Motor neuron (in vitro differentiated cells): ENCODE results near the gene ASTE1. TPM values are rescaled to one million over a fixed set of nuclear protein-coding genes. Genes with fewer than 3 reads are reported as not detected.
A peak's percentile ranks its signal among the peaks of the same experiment; 100 is the strongest.
"Not testable (repeated sequence)": the region's sequence is repeated elsewhere in the genome, so short reads cannot be mapped to it uniquely, and the experiment has no call there.

Experiments used
- ATAC-seq, 8 experiments: fragments of 200-7000 bp; cut with Tn5 transposase; replicated peaks in 6 of 8; 2 replicates each; pipeline ENCODE4 v1.8.0; 2021; ENCODE audit warnings: mild to moderate bottlenecking in 8 of 8, moderate library complexity in 8 of 8
- H3K27ac ChIP-seq, 2 donors: fragments of 250-450 bp; sonication (Bioruptor Pico); 2 replicates each; pipeline ENCODE4 v1.9.0; 2021; ENCODE audit warnings: antibody characterized with exemption in 2 of 2, mild to moderate bottlenecking in 2 of 2, moderate library complexity in 1 of 2
- H3K4me1 ChIP-seq, 2 donors: fragments of 250-450 bp; sonication (Bioruptor Pico); replicated peaks in 1 of 2; 2 replicates each; pipeline ENCODE4 v1.6.1; 2021; ENCODE audit warnings: antibody characterized with exemption in 2 of 2, mild to moderate bottlenecking in 2 of 2, moderate library complexity in 1 of 2
- H3K4me3 ChIP-seq, 5 donors: fragments of 250-450 bp; sonication (Bioruptor Pico); 2 replicates each; pipeline ENCODE4 v1.9.0; 2021; ENCODE audit warnings: antibody characterized with exemption in 5 of 5, mild to moderate bottlenecking in 5 of 5, moderate library complexity in 4 of 5
- WGBS, 10 experiments: fragments of 450-650 bp; shearing (Covaris generic); methylation state at CpG; one replicate each; pipeline ENCODE4 v1.0.0; 2022; 5-methylcytosine and 5-hydroxymethylcytosine counted together
- in situ Hi-C, 9 experiments: fragments of 400-800 bp; cut with MboI; loops; one replicate each; pipeline ENCODE4 v1.15.0; 2021; ENCODE audit warnings: low sequenced_read_pairs in 9 of 9, low pct_unique_long_range_greater_than_20kb in 2 of 9; ENCODE audit not compliant: unreplicated experiment in 9 of 9
- total RNA-seq, 8 experiments: library from RNA; unstranded; fragments of 300-600 nt; gene quantifications; 2 replicates each; pipeline versions ENCODE4 v1.2.3 to v1.2.4, GENCODE V29; 2022

ASTE1 gene
- total RNA-seq, 8 experiments from 2014 or later, result 1.1 to 7.5 (median 3.5) TPM

- WGBS, 10 experiments, result 33 to 100% (median 100%) methylated on average over 1 of the region's 1 CpG; no CpG with 5 or more reads in 2 of the 10 experiments
- in situ Hi-C loops, result no loop called here
- H3K4me1 ChIP-seq, result no peaks in the 10 kb centered on the region
- no peak for ATAC-seq
- H3K4me3 ChIP-seq, result no peak overlapping the region
- no peak overlapping the region for H3K27ac ChIP-seq
Observed at GRCh38 chr3:131001071-131001470, 25.6 kb downstream of the ASTE1 start.

DNA sequence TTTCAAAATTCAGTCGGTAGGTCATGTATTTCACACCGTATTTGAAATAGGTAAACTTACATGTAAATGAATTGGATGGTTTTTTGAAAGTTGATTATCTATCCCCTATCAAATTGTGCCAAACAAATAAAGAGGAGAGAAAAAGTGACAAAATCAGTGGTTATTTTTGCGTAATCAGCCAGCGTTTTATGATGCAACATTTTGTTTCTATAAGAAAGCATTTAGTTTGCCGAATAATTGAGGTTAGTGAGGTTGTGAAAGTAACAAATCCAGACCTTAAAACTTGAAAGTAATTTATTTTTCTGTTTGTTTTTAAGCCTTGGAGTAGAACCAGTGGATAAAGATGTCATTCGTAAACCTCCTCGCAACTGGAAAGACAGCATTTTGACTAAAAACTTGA lies 29.3 kb downstream of the ASTE1 start:
- 72 to 100% (median 99%) methylated on average over 5 to 7 of the region's 7 CpGs for WGBS, 10 experiments
- Histone ChIP-seq H3K4me3 (no peak overlapping the region), H3K4me1 (no peaks in the 10 kb centered on the region), H3K27ac (no peak overlapping the region)
- ATAC-seq, result no peak
- in situ Hi-C loops, result no loop called here

DNA sequence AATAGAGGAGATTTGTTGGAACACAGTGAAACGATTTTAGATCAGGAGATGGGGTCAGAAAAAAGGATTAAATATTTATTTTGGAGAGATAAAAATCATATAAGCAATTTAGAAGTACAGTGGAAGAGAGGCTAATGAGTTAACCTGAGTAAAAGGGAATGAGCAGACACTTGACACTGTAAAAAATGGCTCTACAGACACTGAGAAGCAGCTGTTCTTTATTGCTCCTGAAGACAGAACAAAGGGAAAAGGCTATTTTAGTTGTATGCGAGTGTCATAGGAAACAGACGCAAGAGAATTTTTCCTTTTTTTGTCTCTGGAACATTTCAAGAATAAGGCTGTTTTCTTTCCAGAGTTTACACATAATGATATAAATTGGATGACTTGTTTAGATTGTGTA lies 34.3 kb downstream of the ASTE1 start:
- H3K27ac ChIP-seq, result no peak overlapping the region
- in situ Hi-C loops, result no loop called here
- peak in 1 of 8 experiments; percentile 25 for ATAC-seq
- 47 to 92% (median 80%) methylated on average over 1 to 3 of the region's 3 CpGs for WGBS, 10 experiments
- no peak overlapping the region for H3K4me3 ChIP-seq
- H3K4me1 ChIP-seq, result no peaks in the 10 kb centered on the region

DNA sequence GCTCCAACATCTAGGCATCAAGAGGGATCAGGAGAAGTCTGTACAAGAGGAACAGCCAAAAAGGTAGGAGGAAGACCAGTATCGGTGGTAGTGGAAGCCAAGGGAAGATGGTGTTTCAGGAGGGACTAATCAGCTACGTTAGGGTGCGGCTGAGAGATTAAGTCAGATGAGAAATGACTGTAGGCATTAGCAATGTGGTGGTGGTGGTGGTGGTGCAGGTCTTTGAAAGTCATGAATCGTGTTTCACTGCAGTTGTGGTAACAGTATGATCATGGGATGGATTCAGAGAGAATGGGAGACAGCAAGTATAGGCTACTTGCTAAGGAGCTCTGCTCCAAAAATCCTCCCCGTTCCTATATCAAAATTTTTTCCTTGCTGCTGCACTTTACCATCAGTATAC lies 35.5 kb downstream of the ASTE1 start:
- ATAC-seq, result no peak
- H3K27ac ChIP-seq, result no peak overlapping the region
- no peaks in the 10 kb centered on the region for H3K4me1 ChIP-seq
- in situ Hi-C loops, result no loop called here
- H3K4me3 ChIP-seq, result no peak overlapping the region
- 90 to 100% (median 97%) methylated on average over 1 to 5 of the region's 5 CpGs; no CpG with 5 or more reads in 1 of the 10 experiments for WGBS, 10 experiments

DNA sequence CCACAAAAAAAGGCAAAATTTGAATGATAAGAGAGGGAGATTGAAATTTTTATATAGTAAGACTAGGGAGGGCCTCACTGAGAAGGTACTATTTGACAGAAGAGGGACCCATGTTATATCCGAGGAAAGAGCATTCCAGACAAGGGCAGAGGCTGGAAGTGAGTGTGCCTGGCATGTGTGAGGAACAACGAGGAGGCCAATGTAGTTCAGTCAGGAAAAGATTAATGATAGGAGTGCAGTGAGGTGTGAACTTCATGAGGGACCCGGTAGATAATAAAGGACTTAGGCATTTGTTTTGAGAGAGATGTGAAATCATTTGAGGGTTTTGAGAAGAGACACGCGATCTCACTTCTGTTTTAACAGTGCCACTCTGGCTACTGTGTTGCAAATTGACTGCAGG lies 36.3 kb downstream of the ASTE1 start:
- WGBS, 10 experiments, result 25 to 67% (median 50%) methylated on average over 1 to 5 of the region's 5 CpGs; no CpG with 5 or more reads in 2 of the 10 experiments
- H3K4me1 ChIP-seq, result no peaks in the 10 kb centered on the region
- in situ Hi-C loops, result no loop called here
- no peak overlapping the region for H3K4me3 ChIP-seq
- ATAC-seq, result peak in 3 of 8 experiments; percentile 38 to 79 (median 76)
- H3K27ac ChIP-seq, result no peak overlapping the region

GRCh38 chr3:130981469-130981868 lies 45.2 kb downstream of the ASTE1 start:
- Histone ChIP-seq H3K4me1 (no peaks in the 10 kb centered on the region), H3K27ac (no peak overlapping the region), H3K4me3 (no peak overlapping the region)
- 79 to 100% (median 90%) methylated on average over 1 to 2 of the region's 2 CpGs; no CpG with 5 or more reads in 2 of the 10 experiments for WGBS, 10 experiments
- in situ Hi-C loops, result no loop called here
- no peak for ATAC-seq

GRCh38 chr3:130979117-130979516 lies 47.5 kb downstream of the ASTE1 start:
- peak in 2 of 8 experiments; percentile 28 to 63 for ATAC-seq

GRCh38 chr3:130976706-130977105 lies 49.9 kb downstream of the ASTE1 start:
- ATAC-seq, result no peak
- WGBS, 10 experiments, result 40 to 96% (median 83%) methylated on average over 1 to 4 of the region's 4 CpGs; no CpG with 5 or more reads in 2 of the 10 experiments
- in situ Hi-C loops, result no loop called here
- Histone ChIP-seq H3K4me3 (no peak overlapping the region), H3K27ac (no peak overlapping the region), H3K4me1 (no peaks in the 10 kb centered on the region)

More at GRCh38 chr3:130979117-130979516, 47.5 kb downstream of the ASTE1 start:
- Histone ChIP-seq H3K4me1 (no peaks in the 10 kb centered on the region), H3K4me3 (no peak overlapping the region), H3K27ac (no peak overlapping the region)
- 0 to 100% (median 89%) methylated on average over 1 to 2 of the region's 2 CpGs for WGBS, 10 experiments
- in situ Hi-C loops, result no loop called here

DNA sequence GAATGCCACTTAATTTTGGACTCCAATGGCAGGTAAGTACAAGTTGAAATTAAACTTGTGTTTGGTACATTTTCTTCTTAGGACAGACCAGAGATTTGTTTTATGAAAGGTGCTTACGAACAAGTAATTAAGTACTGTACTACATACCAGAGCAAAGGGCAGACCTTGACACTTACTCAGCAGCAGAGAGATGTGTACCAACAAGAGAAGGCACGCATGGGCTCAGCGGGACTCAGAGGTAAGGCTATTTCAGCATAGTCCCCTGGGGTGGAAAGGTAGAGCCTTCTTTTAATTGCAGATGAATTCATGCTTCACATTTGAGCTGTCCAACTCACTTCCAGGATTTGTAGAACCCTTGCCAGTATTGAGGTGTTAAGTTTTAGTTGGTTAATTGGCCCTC lies 51.4 kb downstream of the ASTE1 start:
- no peak for ATAC-seq
- Histone ChIP-seq H3K27ac (no peak overlapping the region), H3K4me3 (no peak overlapping the region), H3K4me1 (no peaks in the 10 kb centered on the region)
- in situ Hi-C loops, result no loop called here
- 89 to 100% (median 100%) methylated on average over 1 to 3 of the region's 3 CpGs; no CpG with 5 or more reads in 4 of the 10 experiments for WGBS, 10 experiments

GRCh38 chr3:130974201-130974600 lies 52.4 kb downstream of the ASTE1 start:
- H3K4me1 ChIP-seq, result no peaks in the 10 kb centered on the region
- in situ Hi-C loops, result no loop called here
- H3K27ac ChIP-seq, result no peak overlapping the region
- 77 to 100% (median 100%) methylated on average over 1 to 2 of the region's 2 CpGs; no CpG with 5 or more reads in 5 of the 10 experiments for WGBS, 10 experiments
- no peak for ATAC-seq
- no peak overlapping the region for H3K4me3 ChIP-seq

GRCh38 chr3:130973406-130973805 lies 53.2 kb downstream of the ASTE1 start:
- no peak overlapping the region for H3K4me3 ChIP-seq
- ATAC-seq, result no peak
- in situ Hi-C loops, result no loop called here
- no peaks in the 10 kb centered on the region for H3K4me1 ChIP-seq
- WGBS, 10 experiments, result 33 to 96% (median 77%) methylated on average over 2 to 5 of the region's 5 CpGs; no CpG with 5 or more reads in 3 of the 10 experiments
- no peak overlapping the region for H3K27ac ChIP-seq

GRCh38 chr3:130972592-130972991 lies 54.0 kb downstream of the ASTE1 start:
- H3K4me3 ChIP-seq, H3K4me1 ChIP-seq, H3K27ac ChIP-seq, in situ Hi-C loops, ATAC-seq: not testable (repeated sequence)
- 100% methylated on average over 2 of the region's 2 CpGs; no CpG with 5 or more reads in 9 of the 10 experiments for WGBS, 10 experiments

GRCh38 chr3:130971208-130971607 lies 55.4 kb downstream of the ASTE1 start:
- ATAC-seq, result no peak
- Histone ChIP-seq H3K4me1 (no peaks in the 10 kb centered on the region), H3K27ac (no peak overlapping the region), H3K4me3 (no peak overlapping the region)
- in situ Hi-C loops, result no loop called here

DNA sequence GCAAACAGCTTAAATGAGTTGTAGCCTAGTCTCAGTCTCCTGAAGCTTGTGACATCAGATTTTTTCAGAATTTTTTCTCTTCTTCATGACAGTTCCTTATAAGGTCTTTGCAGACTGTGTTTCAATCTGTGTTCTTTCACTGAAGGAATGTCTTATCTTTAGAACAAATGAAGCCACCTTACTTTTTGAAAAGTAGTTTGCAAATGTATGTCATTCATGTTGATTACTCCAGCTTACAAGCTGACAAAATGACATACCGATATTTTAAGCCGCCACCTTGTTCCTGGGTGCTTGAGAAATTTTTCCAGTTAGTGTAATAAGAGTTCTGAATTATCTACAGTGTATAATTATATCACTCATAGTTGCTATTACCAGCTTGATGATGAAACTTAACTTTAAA lies 57.0 kb downstream of the ASTE1 start:
- Histone ChIP-seq H3K4me3 (no peak overlapping the region), H3K27ac (no peak overlapping the region), H3K4me1 (no peaks in the 10 kb centered on the region)
- 80 to 100% (median 94%) methylated on average over 1 to 2 of the region's 2 CpGs; no CpG with 5 or more reads in 3 of the 10 experiments for WGBS, 10 experiments
- in situ Hi-C loops, result no loop called here
- ATAC-seq, result no peak
